HL-60/S4 treated with phorbol 12-myristate 13-acetate at 8.2 ng/mL for 4 days and 3 days (cell line): ENCODE data around the gene FILIP1.

Experiments used
- in situ Hi-C: fragments of 300-500 bp; cut with MboI; formaldehyde crosslinking; loops from 2 replicates; pipeline ENCODE4 v1.15.0; 2022; ENCODE audit warnings: low sequenced_read_pairs

The FILIP1 gene

GRCh38 chr6:75272145-75272840 is 221.3 kb downstream of the FILIP1 start:
- in situ Hi-C loops, result no loop called here

GRCh38 chr6:75268988-75269354 is 224.6 kb downstream of the FILIP1 start:
- in situ Hi-C loops, result no loop called here

- in situ Hi-C loops, result no loop called here
Measured at GRCh38 chr6:75268121-75268987, 225.2 kb downstream of the FILIP1 start.

- in situ Hi-C loops, result no loop called here
Measured at GRCh38 chr6:75267461-75267860, 226.1 kb downstream of the FILIP1 start.

GRCh38 chr6:75266716-75267291 is 226.8 kb downstream of the FILIP1 start:
- in situ Hi-C loops, result no loop called here

GRCh38 chr6:75263401-75263750 is 230.2 kb downstream of the FILIP1 start:
- in situ Hi-C loops, result no loop called here

- in situ Hi-C loops, result no loop called here
Measured at GRCh38 chr6:75262716-75263400, 230.7 kb downstream of the FILIP1 start.

- in situ Hi-C loops, result no loop called here
Measured at GRCh38 chr6:75261299-75261698, 232.3 kb downstream of the FILIP1 start.

- in situ Hi-C loops, result no loop called here
Measured at GRCh38 chr6:75257343-75258087, 236.1 kb downstream of the FILIP1 start.

GRCh38 chr6:75250552-75250951 is 243.0 kb downstream of the FILIP1 start:
- in situ Hi-C loops, result no loop called here

GRCh38 chr6:75249837-75250236 is 243.8 kb downstream of the FILIP1 start:
- in situ Hi-C loops, result no loop called here

- in situ Hi-C loops, result no loop called here
Measured at GRCh38 chr6:75246386-75246785, 247.2 kb downstream of the FILIP1 start.

- in situ Hi-C loops, result no loop called here
Measured at GRCh38 chr6:75244063-75244584, 249.5 kb downstream of the FILIP1 start.

GRCh38 chr6:75243333-75244062 is 250.1 kb downstream of the FILIP1 start, which contains the start of gene COX7A2:
Gene COX7A2 (minus strand): TSS chr6:75243801. CDS start chr6:75243734, 67 bp downstream.
- in situ Hi-C loops, result no loop called here
